GM18907 (cell line): ENCODE results near the gene MRPL38.
"Not testable (repeated sequence)": the region's sequence is repeated elsewhere in the genome, so short reads cannot be mapped to it uniquely, and the experiment has no call there.

Source experiments
- ATAC-seq: cut with Tn5 transposase; IDR thresholded peaks from one replicate; pipeline ENCODE4 v1.9.1; 2021; ENCODE audit warnings: mild to moderate bottlenecking, moderate library complexity; ENCODE audit not compliant: unreplicated experiment

MRPL38 gene

GRCh38 chr17:75897160-75898019 lies 7.3 kb downstream of the MRPL38 start:
- ATAC-seq, result no peak

GRCh38 chr17:75896415-75897159 lies 8.1 kb downstream of the MRPL38 start, which contains the start of gene TRIM65:
TSS of gene TRIM65 (minus strand) at chr17:75896951. CDS start at chr17:75896937, 14 bp downstream.
- peak; percentile 51 for ATAC-seq

GRCh38 chr17:75895370-75896155 lies 9.1 kb downstream of the MRPL38 start:
- no peak for ATAC-seq

- ATAC-seq, result no peak
These were observed 10.5 kb downstream of the MRPL38 start for GRCh38 chr17:75894049-75894733.

GRCh38 chr17:75893305-75894048 lies 11.2 kb downstream of the MRPL38 start:
- ATAC-seq, result no peak

GRCh38 chr17:75892556-75893224 lies 12.0 kb downstream of the MRPL38 start:
- no peak for ATAC-seq

GRCh38 chr17:75891605-75892555 lies 12.8 kb downstream of the MRPL38 start:
- no peak for ATAC-seq

GRCh38 chr17:75891022-75891604 lies 13.6 kb downstream of the MRPL38 start:
- ATAC-seq, result no peak

GRCh38 chr17:75889454-75889853 lies 15.2 kb downstream of the MRPL38 start:
- ATAC-seq, result no peak

GRCh38 chr17:75888484-75888883 lies 16.2 kb downstream of the MRPL38 start:
- no peak for ATAC-seq

GRCh38 chr17:75885860-75886259 lies 18.8 kb downstream of the MRPL38 start:
- not testable (repeated sequence) for ATAC-seq

- ATAC-seq, result no peak
These were observed 19.3 kb downstream of the MRPL38 start for GRCh38 chr17:75885431-75885830.

GRCh38 chr17:75881678-75882454 lies 22.8 kb downstream of the MRPL38 start:
- ATAC-seq, result no peak

- no peak for ATAC-seq
These were observed 24.4 kb downstream of the MRPL38 start for GRCh38 chr17:75880266-75880665.

- ATAC-seq, result no peak
These were observed 26.3 kb downstream of the MRPL38 start, which contains the start of gene TRIM47 for GRCh38 chr17:75878174-75878998. TSS of gene TRIM47 (minus strand) at chr17:75878581. CDS start at chr17:75878548, 33 bp downstream.

- ATAC-seq, result no peak
These were observed 26.9 kb downstream of the MRPL38 start for GRCh38 chr17:75877752-75878173.
